A673 (cell line): ENCODE data around the gene TEKT2. TPM values are rescaled to one million over a fixed set of nuclear protein-coding genes. Genes with fewer than 3 reads are reported as not detected.

Experiments
- BruUV-seq: library from RNA; stranded (reverse); fragments of 400-500 nt; replicated peaks from 2 replicates; lab custom pipeline; 2021; lab: Mats Ljungman, UMichigan
- CTCF ChIA-PET: fragments of 300-600 bp; sonication (Branson Sonifier 250); formaldehyde crosslinking; loops from one replicate; lab custom pipeline; 2022; ENCODE audit warnings: antibody characterized with exemption; lab: Charles Lee
- POLR2A ChIA-PET: fragments of 300-600 bp; sonication (Branson Sonifier 250); formaldehyde crosslinking; loops from one replicate; lab custom pipeline; 2022; ENCODE audit warnings: antibody characterized with exemption; ENCODE audit not compliant: low non-redundant PET; lab: Charles Lee
- DNase-seq: peaks from one replicate; pipeline ENCODE4 v3.0.0-alpha.2; 2015; ENCODE audit warnings: low spot score
- H3K27ac ChIP-seq: fragments of 200-600 bp; sonication (generic); 2 replicates; pipeline ENCODE4 v1.5.1; 2016; ENCODE audit warnings: mixed run types, low read depth, mild to moderate bottlenecking, mixed read lengths, antibody characterized with exemption, low read length; ENCODE audit not compliant: poor library complexity, severe bottlenecking
- H3K27me3 ChIP-seq: fragments of 200-600 bp; sonication (generic); replicated peaks from 2 replicates; pipeline ENCODE4 v1.6.1; 2017; ENCODE audit warnings: mixed run types, low read depth, mild to moderate bottlenecking, mixed read lengths, antibody characterized with exemption, low read length; ENCODE audit not compliant: insufficient read depth, poor library complexity
- H3K36me3 ChIP-seq: fragments of 200-600 bp; sonication (generic); 2 replicates; pipeline ENCODE4 v1.6.1; 2016; ENCODE audit warnings: mixed run types, mild to moderate bottlenecking, mixed read lengths, antibody characterized with exemption, low read length; ENCODE audit not compliant: insufficient read depth, poor library complexity, severe bottlenecking
- H3K4me1 ChIP-seq: fragments of 200-600 bp; sonication (generic); 2 replicates; pipeline ENCODE4 v1.6.1; 2017; ENCODE audit warnings: mixed run types, mild to moderate bottlenecking, mixed read lengths, antibody characterized with exemption, low read length; ENCODE audit not compliant: insufficient read depth, poor library complexity, severe bottlenecking
- H3K4me3 ChIP-seq: fragments of 200-600 bp; sonication (generic); 2 replicates; pipeline ENCODE4 v1.5.1; 2016; ENCODE audit warnings: low read depth, mixed run types, mild to moderate bottlenecking, mixed read lengths, low read length; ENCODE audit not compliant: poor library complexity, severe bottlenecking
- H3K9me3 ChIP-seq: fragments of 200-600 bp; sonication (generic); 2 replicates; pipeline ENCODE4 v1.6.1; 2016; ENCODE audit warnings: mixed run types, low read depth, mild to moderate bottlenecking, mixed read lengths, antibody characterized with exemption, low read length; ENCODE audit not compliant: poor library complexity, severe bottlenecking
- EZH2 ChIP-seq: fragments of 200-600 bp; sonication (generic); IDR thresholded peaks from 2 replicates; pipeline ENCODE4 v1.6.1; 2017; ENCODE audit warnings: borderline replicate concordance, low read depth, mild to moderate bottlenecking, mixed read lengths, antibody characterized with exemption, low read length; ENCODE audit not compliant: poor library complexity, severe bottlenecking
- intact Hi-C: fragments of 100-400 bp; cut with micrococcal nuclease; formaldehyde crosslinking; loops from one replicate; pipeline ENCODE4 v1.10.0; 2022; ENCODE audit not compliant: unreplicated experiment
- total RNA-seq: library from RNA; stranded (reverse); gene quantifications from 2 replicates; pipeline ENCODE4 v1.2.3, GENCODE V29; 2021
- TF ChIP-seq, protein P1 (sequence below): fragments of 300-800, 200-600 bp; sonication (generic); conservative IDR thresholded peaks from 2 replicates; pipeline ENCODE4 v1.5.1; 2017; ENCODE audit warnings: low read depth, mild to moderate bottlenecking, antibody characterized with exemption, low read length, moderate library complexity, mixed read lengths

Gene TEKT2
- total RNA-seq, 1 experiment from 2014 or later: 2.8 TPM

DNA sequence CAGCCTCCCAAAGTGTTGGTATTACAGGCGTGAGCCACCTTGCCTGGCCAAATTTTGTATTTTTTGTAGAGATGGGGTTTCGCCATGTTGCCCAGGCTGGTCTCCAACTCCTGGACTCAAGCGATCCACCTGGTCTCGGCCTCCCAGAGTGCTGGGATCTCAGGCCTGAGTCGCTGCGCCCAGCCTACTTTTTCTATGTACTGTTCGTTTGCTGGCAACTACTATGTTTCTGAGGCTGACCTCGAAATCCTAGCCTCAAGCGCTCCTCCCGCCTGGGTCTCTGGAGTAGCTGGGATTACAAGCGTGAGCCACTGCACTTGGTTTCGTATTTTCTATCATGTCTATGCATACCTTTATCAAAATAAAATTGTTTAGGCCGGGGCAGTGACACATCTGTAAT, 675 bp upstream of the TEKT2 start:
- H3K36me3 ChIP-seq: no peaks in the 10 kb centered on the region
- intact Hi-C loops: no loop called here
- H3K4me3 ChIP-seq: no peak overlapping the region
- no peak for DNase-seq
- no peak for TF ChIP-seq EZH2
- TF ChIP-seq, protein P1, sequence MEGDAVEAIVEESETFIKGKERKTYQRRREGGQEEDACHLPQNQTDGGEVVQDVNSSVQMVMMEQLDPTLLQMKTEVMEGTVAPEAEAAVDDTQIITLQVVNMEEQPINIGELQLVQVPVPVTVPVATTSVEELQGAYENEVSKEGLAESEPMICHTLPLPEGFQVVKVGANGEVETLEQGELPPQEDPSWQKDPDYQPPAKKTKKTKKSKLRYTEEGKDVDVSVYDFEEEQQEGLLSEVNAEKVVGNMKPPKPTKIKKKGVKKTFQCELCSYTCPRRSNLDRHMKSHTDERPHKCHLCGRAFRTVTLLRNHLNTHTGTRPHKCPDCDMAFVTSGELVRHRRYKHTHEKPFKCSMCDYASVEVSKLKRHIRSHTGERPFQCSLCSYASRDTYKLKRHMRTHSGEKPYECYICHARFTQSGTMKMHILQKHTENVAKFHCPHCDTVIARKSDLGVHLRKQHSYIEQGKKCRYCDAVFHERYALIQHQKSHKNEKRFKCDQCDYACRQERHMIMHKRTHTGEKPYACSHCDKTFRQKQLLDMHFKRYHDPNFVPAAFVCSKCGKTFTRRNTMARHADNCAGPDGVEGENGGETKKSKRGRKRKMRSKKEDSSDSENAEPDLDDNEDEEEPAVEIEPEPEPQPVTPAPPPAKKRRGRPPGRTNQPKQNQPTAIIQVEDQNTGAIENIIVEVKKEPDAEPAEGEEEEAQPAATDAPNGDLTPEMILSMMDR: no peak
- POLR2A ChIA-PET: no interaction called here
- H3K9me3 ChIP-seq: no peaks in the 10 kb centered on the region
- H3K27ac ChIP-seq: no peak overlapping the region
- BruUV-seq: no TSS peak
- CTCF ChIA-PET: interaction anchor here (0.5 kb wide), 1 partner anchor 194 kb away, joined by 6 read pairs; no protein-coding TSS in a partner anchor
- no peaks in the 10 kb centered on the region for H3K4me1 ChIP-seq
- no peaks in the 10 kb centered on the region for H3K27me3 ChIP-seq

DNA sequence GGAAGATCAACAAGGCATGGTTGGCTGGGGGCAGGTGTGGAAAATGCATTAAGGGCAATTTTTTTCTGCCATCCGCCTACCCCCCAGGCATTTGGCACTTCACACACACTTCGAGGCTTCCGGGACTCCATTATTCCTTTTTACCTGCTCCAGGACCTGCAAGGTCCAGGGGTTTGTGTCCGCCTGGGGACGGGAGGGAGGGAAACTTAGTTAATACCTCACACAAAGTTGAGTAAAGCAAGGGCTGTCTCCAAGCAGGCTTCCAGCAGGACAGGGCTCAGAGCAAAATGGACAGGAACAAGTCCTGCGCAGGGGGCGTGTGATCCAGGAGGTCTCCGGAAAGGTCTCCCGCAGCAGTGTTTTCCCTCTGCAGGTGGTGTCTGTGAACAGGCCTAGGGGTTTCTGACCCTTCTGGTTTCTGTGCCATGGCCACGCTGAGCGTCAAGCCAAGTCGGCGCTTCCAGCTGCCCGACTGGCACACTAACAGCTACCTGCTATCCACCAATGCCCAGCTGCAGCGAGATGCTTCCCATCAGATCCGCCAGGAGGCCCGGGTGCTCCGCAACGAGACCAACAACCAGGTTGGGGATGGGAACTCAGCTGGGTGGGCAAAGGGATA, 712 bp downstream of the TEKT2 start:
- intact Hi-C loops: no loop called here
- POLR2A ChIA-PET: no interaction called here
- peak overlapping the region; percentile 57 for H3K4me3 ChIP-seq

DNA sequence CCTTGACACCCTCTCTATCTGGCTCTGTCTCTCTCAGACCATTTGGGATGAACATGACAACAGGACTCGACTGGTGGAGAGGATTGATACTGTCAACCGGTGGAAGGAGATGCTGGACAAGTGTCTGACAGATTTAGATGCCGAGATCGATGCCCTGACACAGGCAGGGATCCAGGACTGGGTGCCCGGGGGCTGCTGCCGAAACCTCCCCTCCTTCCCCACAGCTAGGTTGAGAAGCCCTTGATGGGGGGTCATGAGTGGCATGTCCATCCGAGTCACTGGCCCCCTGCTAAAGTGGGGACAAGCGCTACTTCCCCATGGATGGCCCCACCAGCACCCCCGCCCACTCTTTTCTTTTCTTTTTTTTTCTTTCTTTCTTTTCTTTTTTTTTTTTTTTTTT, 1.2 kb downstream of the TEKT2 start:
- intact Hi-C loops: no loop called here
- POLR2A ChIA-PET: no interaction called here
- no peak overlapping the region for H3K4me3 ChIP-seq
- CTCF ChIA-PET: no interaction called here
- H3K27ac ChIP-seq: no peak overlapping the region
- peaks cover 2% of the 10 kb centered on the region for H3K36me3 ChIP-seq
- TF ChIP-seq, protein P1: no peak
- H3K27me3 ChIP-seq: no peaks in the 10 kb centered on the region
- H3K4me1 ChIP-seq: no peaks in the 10 kb centered on the region
- no peak for DNase-seq
- H3K9me3 ChIP-seq: no peaks in the 10 kb centered on the region
- BruUV-seq: no TSS peak

More for the DNA sequence above, 712 bp downstream of the TEKT2 start:
- Histone ChIP-seq H3K27me3 (no peaks in the 10 kb centered on the region), H3K36me3 (no peaks in the 10 kb centered on the region), H3K4me1 (no peaks in the 10 kb centered on the region), H3K9me3 (no peaks in the 10 kb centered on the region), H3K27ac (peak overlapping the region; percentile 64)
- no TSS peak for BruUV-seq
- no peak for DNase-seq
- CTCF ChIA-PET: no interaction called here
- TF ChIP-seq EZH2: no peak
- TF ChIP-seq, protein P1: no peak
